GM12891 (cell line): ENCODE results near the gene CTBP2.
A peak's percentile ranks its signal among the peaks of the same experiment; 100 is the strongest.

Experiments used
- DNase-seq: peaks from one replicate; pipeline ENCODE4 v3.0.0; 2011; ENCODE audit warnings: low spot score; ENCODE audit not compliant: insufficient read length
- FAIRE-seq: peaks from 2 replicates; lab custom pipeline; 2011; peaks lifted over from hg19 to GRCh38; lab: Jason Lieb, UNC
- PAX5 ChIP-seq: IDR thresholded peaks from 2 replicates; pipeline ENCODE4 v1.6.1; 2011; ENCODE audit warnings: low read length, moderate library complexity, mild to moderate bottlenecking; ENCODE audit not compliant: insufficient read depth, severe bottlenecking
- POLR2A ChIP-seq: IDR thresholded peaks from 2 replicates; pipeline ENCODE4 v1.6.1; 2011; ENCODE audit warnings: low read depth, low read length, control low read depth
- POLR2AphosphoS5 ChIP-seq: IDR thresholded peaks from 2 replicates; pipeline ENCODE4 v1.6.1; 2011; ENCODE audit warnings: low read depth, low read length, control low read depth
- POU2F2 ChIP-seq: IDR thresholded peaks from 2 replicates; pipeline ENCODE4 v1.6.1; 2011; ENCODE audit warnings: low read depth, mild to moderate bottlenecking, control low read depth, low read length, moderate library complexity
- SPI1 ChIP-seq: IDR thresholded peaks from 2 replicates; pipeline ENCODE4 v1.6.1; 2011; ENCODE audit warnings: low read depth, low read length, control low read depth
- TAF1 ChIP-seq: IDR thresholded peaks from 2 replicates; pipeline ENCODE4 v1.6.1; 2011; ENCODE audit warnings: low read depth, low read length, control low read depth

Gene CTBP2

GRCh38 chr10:125007436-125007835 lies 152.9 kb downstream of the CTBP2 start:
- TF ChIP-seq POLR2A (no peak), POLR2AphosphoS5 (no peak), SPI1 (no peak), POU2F2 (no peak), PAX5 (no peak), TAF1 (no peak)
- FAIRE-seq = no peak
- no peak for DNase-seq

GRCh38 chr10:125006921-125007426 lies 153.4 kb downstream of the CTBP2 start:
- FAIRE-seq (no peak), DNase-seq (no peak)
- TF ChIP-seq TAF1 = no peak
- no peak for TF ChIP-seq POLR2AphosphoS5
- no peak for TF ChIP-seq PAX5
- TF ChIP-seq POLR2A = no peak
- no peak for TF ChIP-seq POU2F2
- TF ChIP-seq SPI1 = no peak

- no peak for DNase-seq
- FAIRE-seq = no peak
- no peak for TF ChIP-seq POLR2A
- no peak for TF ChIP-seq POU2F2
- TF ChIP-seq TAF1 = no peak
- no peak for TF ChIP-seq PAX5
- TF ChIP-seq SPI1 = no peak
- no peak for TF ChIP-seq POLR2AphosphoS5
These were observed 154.1 kb downstream of the CTBP2 start for GRCh38 chr10:125006188-125006680.

GRCh38 chr10:125005312-125006187 lies 154.8 kb downstream of the CTBP2 start:
- DNase-seq (no peak), FAIRE-seq (no peak)
- TF ChIP-seq SPI1 (no peak), POLR2A (no peak), PAX5 (no peak), TAF1 (no peak), POU2F2 (no peak), POLR2AphosphoS5 (no peak)

GRCh38 chr10:125004571-125005311 lies 155.6 kb downstream of the CTBP2 start:
- DNase-seq (peak; percentile 18), FAIRE-seq (no peak)
- TF ChIP-seq TAF1 (no peak), SPI1 (no peak)

- TF ChIP-seq PAX5 = no peak
- no peak for TF ChIP-seq POLR2AphosphoS5
- no peak for TF ChIP-seq SPI1
- TF ChIP-seq POLR2A = no peak
- TF ChIP-seq POU2F2 = no peak
- no peak for TF ChIP-seq TAF1
- FAIRE-seq = no peak
These were observed 156.4 kb downstream of the CTBP2 start for GRCh38 chr10:125003901-125004467.

GRCh38 chr10:125003146-125003900 lies 157.0 kb downstream of the CTBP2 start:
- TF ChIP-seq SPI1 = no peak
- FAIRE-seq (no peak), DNase-seq (peak; percentile 17)

More at GRCh38 chr10:125003901-125004467, 156.4 kb downstream of the CTBP2 start:
- peak; percentile 37 for DNase-seq

GRCh38 chr10:125002423-125003145 lies 157.8 kb downstream of the CTBP2 start:
- peak; percentile 11 for DNase-seq
- FAIRE-seq = no peak
- TF ChIP-seq SPI1 (no peak), TAF1 (no peak), PAX5 (no peak), POU2F2 (no peak), POLR2A (no peak), POLR2AphosphoS5 (no peak)
